GM12872 (cell line): ENCODE measurements around the gene GMPPA.

ENCODE experiments used
- CTCF ChIP-seq: IDR thresholded peaks from 3 replicates; pipeline ENCODE4 v1.5.1; 2011; ENCODE audit warnings: low read depth, mild to moderate bottlenecking, low read length, moderate library complexity; ENCODE audit not compliant: insufficient read depth

The GMPPA gene

GRCh38 chr2:219496247-219496824, 2.4 kb upstream of the GMPPA start:
- no peak for TF ChIP-seq CTCF

- TF ChIP-seq CTCF = no peak
Measured at GRCh38 chr2:219496825-219497494, 1.7 kb upstream of the GMPPA start.

- TF ChIP-seq CTCF = no peak
Measured at GRCh38 chr2:219497495-219498279, 1.0 kb upstream of the GMPPA start.

GRCh38 chr2:219499058-219499307, 292 bp downstream of the GMPPA start:
- TF ChIP-seq CTCF = no peak

GRCh38 chr2:219499555-219499954, 864 bp downstream of the GMPPA start:
- no peak for TF ChIP-seq CTCF

GRCh38 chr2:219500135-219500534, 1.4 kb downstream of the GMPPA start:
- peak; percentile 36; the same call in 2 of the 3 replicates for TF ChIP-seq CTCF

- TF ChIP-seq CTCF = no peak
Measured at GRCh38 chr2:219501849-219502248, 3.2 kb downstream of the GMPPA start.
